ENCODE measurements around the gene KCNMB2.
A peak's percentile ranks its signal among the peaks of the same experiment; 100 is the strongest.

KCNMB2 gene

GRCh38 chr3:178762385-178762784, 226.1 kb downstream of the KCNMB2 start:
- no peak for DNase-seq

GRCh38 chr3:178765472-178765871, 229.2 kb downstream of the KCNMB2 start:
- no peak for DNase-seq

- no peak for DNase-seq
These were observed 231.3 kb downstream of the KCNMB2 start for GRCh38 chr3:178767581-178767980.

GRCh38 chr3:178768072-178768864, 232.0 kb downstream of the KCNMB2 start:
- no peak for DNase-seq

GRCh38 chr3:178771511-178771910, 235.3 kb downstream of the KCNMB2 start:
- no peak for DNase-seq

GRCh38 chr3:178772746-178773145, 236.5 kb downstream of the KCNMB2 start:
- DNase-seq: no peak

GRCh38 chr3:178773358-178773757, 237.1 kb downstream of the KCNMB2 start:
- DNase-seq: no peak

GRCh38 chr3:178777718-178778411, 241.6 kb downstream of the KCNMB2 start:
- no peak for DNase-seq

- no peak for DNase-seq
These were observed 242.4 kb downstream of the KCNMB2 start for GRCh38 chr3:178778589-178778988.

- no peak for DNase-seq
These were observed 249.7 kb downstream of the KCNMB2 start for GRCh38 chr3:178785961-178786360.

- DNase-seq: no peak
These were observed 251.7 kb downstream of the KCNMB2 start for GRCh38 chr3:178787960-178788359.

- DNase-seq: no peak
These were observed 258.5 kb downstream of the KCNMB2 start for GRCh38 chr3:178794711-178795110.

GRCh38 chr3:178795349-178795748, 259.1 kb downstream of the KCNMB2 start:
- DNase-seq: no peak

GRCh38 chr3:178802259-178802658, 266.0 kb downstream of the KCNMB2 start:
- DNase-seq: peak in 1 of 2 experiments; percentile 19

- DNase-seq: peak in 1 of 2 experiments; percentile 30
These were observed 266.9 kb downstream of the KCNMB2 start for GRCh38 chr3:178802993-178803693.

GRCh38 chr3:178804606-178805005, 268.4 kb downstream of the KCNMB2 start:
- DNase-seq: no peak

GRCh38 chr3:178805741-178806140, 269.5 kb downstream of the KCNMB2 start:
- no peak for DNase-seq

GRCh38 chr3:178806651-178807050, 270.4 kb downstream of the KCNMB2 start:
- no peak for DNase-seq

- DNase-seq: no peak
These were observed 271.5 kb downstream of the KCNMB2 start for GRCh38 chr3:178807694-178808093.

- no peak for DNase-seq
These were observed 272.5 kb downstream of the KCNMB2 start for GRCh38 chr3:178808748-178809147.

- no peak for DNase-seq
These were observed 273.9 kb downstream of the KCNMB2 start for GRCh38 chr3:178810181-178810580.

- no peak for DNase-seq
These were observed 286.5 kb downstream of the KCNMB2 start for GRCh38 chr3:178822722-178823121.

- no peak for DNase-seq
These were observed 286.9 kb downstream of the KCNMB2 start for GRCh38 chr3:178823150-178823549.

All from NCI-H446 (cell line).